Measurements from ENCODE around the gene CALU.

CALU gene

GRCh38 chr7:128773604-128774003 lies 34.4 kb downstream of the CALU start:
- H3K4me3 ChIP-seq (ENCODE audit: low read depth, low read length): no peak overlapping the region
- TF ChIP-seq CTCF (IDR thresholded peaks at IDR 0.05; ENCODE audit: low read depth, low read length, missing control alignments): no peak
- DNase-seq (ENCODE audit: low read depth): no peak

- no peak overlapping the region for H3K4me3 ChIP-seq (ENCODE audit: low read depth, low read length)
- DNase-seq (ENCODE audit: low read depth): no peak
- TF ChIP-seq CTCF (IDR thresholded peaks at IDR 0.05; ENCODE audit: low read depth, low read length, missing control alignments): no peak
Measured at GRCh38 chr7:128774029-128774689, 35.0 kb downstream of the CALU start.

DNA sequence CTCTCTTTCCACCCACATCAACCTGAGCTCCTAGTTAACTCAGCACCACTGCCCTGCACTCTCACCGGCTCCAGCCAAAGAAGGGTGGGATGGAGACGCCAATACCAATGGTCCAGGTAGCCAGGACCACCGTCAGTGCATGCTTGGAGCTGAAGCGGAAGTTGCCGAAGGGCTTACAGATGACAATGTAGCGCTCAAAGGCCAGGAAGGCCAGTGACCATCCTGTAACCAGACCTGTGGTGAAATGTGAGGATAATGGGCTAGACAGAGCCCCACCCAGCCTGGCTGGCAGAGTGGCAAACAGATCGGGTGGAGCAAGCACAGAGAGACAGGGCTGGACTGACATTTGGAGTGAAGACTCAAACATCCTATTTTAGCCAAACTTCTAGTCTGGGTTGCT lies 35.8 kb downstream of the CALU start:
- H3K4me3 ChIP-seq (ENCODE audit: low read depth, low read length): no peak overlapping the region
- no peak for TF ChIP-seq CTCF (IDR thresholded peaks at IDR 0.05; ENCODE audit: low read depth, low read length, missing control alignments)
- no peak for DNase-seq (ENCODE audit: low read depth)

- no peak for TF ChIP-seq CTCF (IDR thresholded peaks at IDR 0.05; ENCODE audit: low read depth, low read length, missing control alignments)
- DNase-seq (ENCODE audit: low read depth): no peak
- H3K4me3 ChIP-seq (ENCODE audit: low read depth, low read length): no peak within 1 kb of the TSS
Measured at GRCh38 chr7:128775744-128776474, 36.8 kb downstream of the CALU start, which contains the start of gene OPN1SW. Gene OPN1SW, minus strand, starts transcription at chr7:128775794. Its CDS starts 13 bp downstream, at chr7:128775781.

DNA sequence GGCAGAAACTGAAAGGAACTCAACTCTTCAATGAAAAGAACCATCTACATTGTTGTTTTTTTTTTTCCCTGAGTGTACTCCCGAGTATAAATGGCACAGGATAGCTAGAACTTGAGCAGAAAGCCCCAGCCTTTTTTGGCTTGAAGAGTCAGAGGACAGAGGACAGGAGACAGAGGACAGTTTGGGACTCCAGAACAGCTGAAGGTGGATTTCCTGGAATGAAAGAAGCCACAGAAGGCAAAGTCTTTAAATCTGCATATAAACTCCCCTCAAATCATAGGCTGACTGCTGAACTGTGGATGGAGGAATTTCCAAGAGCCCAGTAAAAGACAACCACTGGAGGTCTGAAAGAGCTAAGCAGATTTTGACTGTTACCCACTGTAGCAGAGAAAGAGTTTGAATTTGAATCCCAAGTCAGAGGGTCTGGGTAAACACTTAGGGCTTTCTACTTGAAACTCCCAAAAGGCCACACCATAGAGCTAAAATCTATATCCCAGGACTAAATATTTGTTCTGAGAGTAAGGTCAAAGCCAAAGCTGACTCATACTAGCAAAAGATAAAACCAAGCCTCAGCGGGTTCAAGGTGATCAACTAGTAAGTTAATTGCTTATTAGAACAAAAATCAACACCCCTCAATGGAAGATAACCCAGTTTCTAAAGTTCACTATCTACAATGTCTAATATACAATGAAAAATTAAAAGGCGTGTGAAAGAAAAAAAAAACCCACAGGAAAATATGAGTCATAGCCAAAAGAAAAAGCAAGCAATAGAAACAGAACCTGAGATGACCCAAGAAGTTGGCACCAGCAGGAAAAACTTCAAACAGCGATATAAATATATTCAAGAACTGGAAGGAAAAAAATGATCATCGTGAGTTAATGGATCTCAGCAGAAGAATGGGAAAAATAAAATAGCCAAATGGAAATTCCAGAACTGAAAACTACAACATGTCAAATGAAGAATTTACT lies 38.3 kb downstream of the CALU start:
- no peak for TF ChIP-seq CTCF (IDR thresholded peaks at IDR 0.05; ENCODE audit: low read depth, low read length, missing control alignments)
- no peak overlapping the region for H3K4me3 ChIP-seq (ENCODE audit: low read depth, low read length)
- no peak for DNase-seq (ENCODE audit: low read depth)

- H3K4me3 ChIP-seq (ENCODE audit: low read depth, low read length): no peak overlapping the region
- no peak for DNase-seq (ENCODE audit: low read depth)
- TF ChIP-seq CTCF (IDR thresholded peaks at IDR 0.05; ENCODE audit: low read depth, low read length, missing control alignments): no peak
Measured at GRCh38 chr7:128778946-128779345, 39.8 kb downstream of the CALU start.

Measured in GM12864 (cell line).